A549 (cell line): ENCODE measurements around the gene ENDOG. TPM values are rescaled to one million over a fixed set of nuclear protein-coding genes. Genes with fewer than 3 reads are reported as not detected.

ENCODE experiments used
- ATAC-seq, 2 experiments: fragments of 200-7000 bp in 1 of 2; fragments of >200 bp in 1 of 2; cut with Nextera tagmentation in 1 of 2; cut with Tn5 transposase in 1 of 2; 3 replicates each; pipeline versions ENCODE4 v1.8.0 to v1.9.1; 2018 to 2020; ENCODE audit warnings: mild to moderate bottlenecking in 1 of 2, moderate library complexity in 1 of 2
- CTCF ChIA-PET: fragments of 300-600 bp; sonication (Branson Sonifier 250); formaldehyde crosslinking; extraction: SDS; loops from one replicate; lab custom pipeline; 2021; ENCODE audit warnings: antibody characterized with exemption, inconsistent platforms; lab: Yijun Ruan, JAX
- POLR2A ChIA-PET: fragments of 350-600 bp; formaldehyde crosslinking; extraction: SDS; loops from one replicate; lab custom pipeline; 2021; ENCODE audit warnings: antibody characterized with exemption, inconsistent platforms; lab: Yijun Ruan, JAX
- DNase-seq, 2 experiments: peaks; one replicate each; pipeline versions ENCODE4 v3.0.0 to v3.0.0-alpha.2; 2011 to 2016; ENCODE audit warnings: low read depth in 1 of 2, low spot score in 1 of 2
- FAIRE-seq: peaks from 2 replicates; lab custom pipeline; 2011; peaks lifted over from hg19 to GRCh38; lab: Jason Lieb, UNC
- H3K27ac ChIP-seq, 2 experiments: fragments of >200 bp; sonication (Bioruptor Twin); formaldehyde crosslinking; 3 replicates each; pipeline ENCODE4 v1.5.1; 2016 to 2017
- H3K4me1 ChIP-seq: fragments of >200 bp; sonication (Bioruptor Twin); formaldehyde crosslinking; 3 replicates; pipeline ENCODE4 v1.6.1; 2016
- H3K4me2 ChIP-seq: fragments of >200 bp; sonication (Bioruptor Twin); formaldehyde crosslinking; 3 replicates; pipeline ENCODE4 v1.6.1; 2016
- H3K4me3 ChIP-seq: fragments of >200 bp; sonication (Bioruptor Twin); formaldehyde crosslinking; 3 replicates; pipeline ENCODE4 v1.5.1; 2016
- H3K9me3 ChIP-seq: fragments of >200 bp; sonication (Bioruptor Twin); formaldehyde crosslinking; 3 replicates; pipeline ENCODE4 v1.6.1; 2016
- BHLHE40 ChIP-seq: IDR thresholded peaks from 2 replicates; pipeline ENCODE4 v1.6.1; 2012; ENCODE audit warnings: low read depth, low read length, inconsistent platforms
- CEBPB ChIP-seq, 2 experiments: fragments of >200 bp in 1 of 2; sonication (Bioruptor Twin) in 1 of 2; formaldehyde crosslinking in 1 of 2; IDR thresholded peaks; 2 replicates each; pipeline ENCODE4 v1.6.1; 2012 to 2016
- CHD4 ChIP-seq: fragments of 200-600 bp; sonication (generic); IDR thresholded peaks from 2 replicates; pipeline ENCODE4 v1.6.1; 2016; ENCODE audit warnings: antibody characterized with exemption, mild to moderate bottlenecking, borderline replicate concordance
- EHMT2 ChIP-seq: fragments of 200-600 bp; sonication (generic); IDR thresholded peaks from 2 replicates; pipeline ENCODE4 v1.6.1; 2016; ENCODE audit warnings: antibody characterized with exemption, low read depth, mild to moderate bottlenecking, moderate library complexity
- EP300 ChIP-seq, 2 experiments: fragments of >200 bp; sonication (Bioruptor Twin); formaldehyde crosslinking; IDR thresholded peaks; 2 replicates in 1 of 2; 3 replicates in 1 of 2; pipeline ENCODE4 v1.6.1; 2016 to 2017
- FOSB ChIP-seq: fragments of 250-450 bp; sonication (Bioruptor Pico); IDR thresholded peaks from 2 replicates; pipeline ENCODE4 v1.5.0; 2020; ENCODE audit warnings: mild to moderate bottlenecking, moderate library complexity
- FOSL2 ChIP-seq, 2 experiments: fragments of 450-650 bp in 1 of 2; fragments of >200 bp in 1 of 2; sonication (Bioruptor Twin) in 1 of 2; formaldehyde crosslinking; IDR thresholded peaks; 2 replicates each; pipeline versions ENCODE4 v1.5.0 to v1.6.1; 2016 to 2020; ENCODE audit warnings: mild to moderate bottlenecking in 1 of 2, moderate library complexity in 1 of 2
- HDAC2 ChIP-seq: fragments of 200-600 bp; sonication (generic); IDR thresholded peaks from 2 replicates; pipeline ENCODE4 v1.6.1; 2016
- HEYL ChIP-seq: fragments of 250-450 bp; sonication (Bioruptor Pico); IDR thresholded peaks from 2 replicates; pipeline ENCODE4 v1.8.0; 2021; ENCODE audit warnings: mild to moderate bottlenecking, moderate library complexity
- HOXA7 ChIP-seq: fragments of 250-450 bp; sonication (Bioruptor Pico); IDR thresholded peaks from 2 replicates; pipeline ENCODE4 v1.5.0; 2020; ENCODE audit warnings: mild to moderate bottlenecking, moderate library complexity
- MYC ChIP-seq: IDR thresholded peaks from 2 replicates; pipeline ENCODE4 v1.6.1; 2012; ENCODE audit warnings: mild to moderate bottlenecking, inconsistent platforms, low read length, improper control_type of control experiment, borderline replicate concordance
- NFE2L2 ChIP-seq: fragments of 150-350 bp; conservative IDR thresholded peaks from 2 replicates; pipeline ENCODE4 v1.6.1; 2014; ENCODE audit warnings: low read length
- NPAS2 ChIP-seq: fragments of 250-450 bp; sonication (Bioruptor Pico); IDR thresholded peaks from 2 replicates; pipeline ENCODE4 v1.8.0; 2022; ENCODE audit warnings: mild to moderate bottlenecking, moderate library complexity, borderline replicate concordance
- NR3C1 ChIP-seq: fragments of >200 bp; sonication (Bioruptor Twin); formaldehyde crosslinking; IDR thresholded peaks from 3 replicates; pipeline ENCODE4 v1.6.1; 2017
- PHF8 ChIP-seq: fragments of 200-600 bp; sonication (generic); IDR thresholded peaks from 2 replicates; pipeline ENCODE4 v1.6.1; 2016; ENCODE audit warnings: low read depth, mild to moderate bottlenecking, antibody characterized with exemption, moderate library complexity, borderline replicate concordance
- RARB ChIP-seq: fragments of 250-450 bp; sonication (Bioruptor Pico); IDR thresholded peaks from 2 replicates; pipeline ENCODE4 v1.8.0; 2021; ENCODE audit warnings: mild to moderate bottlenecking, moderate library complexity
- SREBF2 ChIP-seq: fragments of 450-650 bp; IDR thresholded peaks from 2 replicates; pipeline ENCODE4 v1.6.1; 2014; ENCODE audit warnings: mild to moderate bottlenecking, moderate library complexity
- ZC3H11A ChIP-seq: fragments of 450-650 bp; IDR thresholded peaks from 2 replicates; pipeline ENCODE4 v1.6.1; 2014; ENCODE audit warnings: antibody characterized with exemption, mild to moderate bottlenecking
- ZFP36 ChIP-seq: fragments of 450-650 bp; IDR thresholded peaks from 2 replicates; pipeline ENCODE4 v1.6.1; 2014; ENCODE audit warnings: borderline replicate concordance; ENCODE audit not compliant: partially characterized antibody
- ZNF302 ChIP-seq: fragments of 250-450 bp; sonication (Bioruptor Pico); IDR thresholded peaks from 2 replicates; pipeline ENCODE4 v1.9.0; 2021; ENCODE audit warnings: inconsistent platforms, mild to moderate bottlenecking, moderate library complexity
- ZSCAN20 ChIP-seq: fragments of 250-450 bp; sonication (Bioruptor Pico); IDR thresholded peaks from 2 replicates; pipeline ENCODE4 v1.8.0; 2022; ENCODE audit warnings: mild to moderate bottlenecking, moderate library complexity
- WGBS: methylation state at CpG from one replicate; pipeline ENCODE4 v1.1.6; 2017; ENCODE audit errors: missing lambda C conversion rate; 5-methylcytosine and 5-hydroxymethylcytosine counted together
- polyA plus RNA-seq, 4 experiments: library from polyadenylated mRNA; depleted of rRNA in 3 of 4; stranded (reverse); fragments of >200 nt; fragmentation: RNase III in 1 of 4; extraction: RNeasy Plus Mini Kit Qiagen cat#74134 plus additional on column Dnase treatment in 1 of 4; gene quantifications; 2 replicates in 3 of 4; 3 replicates in 1 of 4; pipeline ENCODE4 v1.2.3, GENCODE V29; 2011 to 2017
- TF ChIP-seq, protein P1 (sequence below): IDR thresholded peaks from 2 replicates; pipeline ENCODE4 v1.6.1; 2012; ENCODE audit warnings: low read depth, borderline replicate concordance
- TF ChIP-seq, protein P2 (sequence below): fragments of 250-450 bp; sonication (Bioruptor Pico); IDR thresholded peaks from 2 replicates; pipeline ENCODE4 v1.5.0; 2020; ENCODE audit warnings: low read depth, mild to moderate bottlenecking, moderate library complexity
- TF ChIP-seq, protein P3 (sequence below): fragments of 450-650 bp; IDR thresholded peaks from 2 replicates; pipeline ENCODE4 v1.6.1; 2014; ENCODE audit warnings: antibody characterized with exemption
- TF ChIP-seq, protein P4 (sequence below): fragments of >200 bp; sonication (Bioruptor Twin); formaldehyde crosslinking; IDR thresholded peaks from 3 replicates; pipeline ENCODE4 v1.5.1; 2016
- TF ChIP-seq, protein P5 (sequence below): fragments of 150-350 bp; IDR thresholded peaks from 2 replicates; pipeline ENCODE4 v1.6.1; 2014; ENCODE audit warnings: low read depth, mild to moderate bottlenecking, low read length
- TF ChIP-seq, protein P6 (sequence below): IDR thresholded peaks from 2 replicates; pipeline ENCODE4 v1.6.1; 2012
- TF ChIP-seq, protein P7 (sequence below): fragments of >200 bp; sonication (Bioruptor Twin); formaldehyde crosslinking; IDR thresholded peaks from 3 replicates; pipeline ENCODE4 v1.6.1; 2016

The ENDOG gene
- polyA plus RNA-seq, 2 of the 4 experiments (the other 2 are of a cell fraction), result 12.8 to 18.6 TPM

DNA sequence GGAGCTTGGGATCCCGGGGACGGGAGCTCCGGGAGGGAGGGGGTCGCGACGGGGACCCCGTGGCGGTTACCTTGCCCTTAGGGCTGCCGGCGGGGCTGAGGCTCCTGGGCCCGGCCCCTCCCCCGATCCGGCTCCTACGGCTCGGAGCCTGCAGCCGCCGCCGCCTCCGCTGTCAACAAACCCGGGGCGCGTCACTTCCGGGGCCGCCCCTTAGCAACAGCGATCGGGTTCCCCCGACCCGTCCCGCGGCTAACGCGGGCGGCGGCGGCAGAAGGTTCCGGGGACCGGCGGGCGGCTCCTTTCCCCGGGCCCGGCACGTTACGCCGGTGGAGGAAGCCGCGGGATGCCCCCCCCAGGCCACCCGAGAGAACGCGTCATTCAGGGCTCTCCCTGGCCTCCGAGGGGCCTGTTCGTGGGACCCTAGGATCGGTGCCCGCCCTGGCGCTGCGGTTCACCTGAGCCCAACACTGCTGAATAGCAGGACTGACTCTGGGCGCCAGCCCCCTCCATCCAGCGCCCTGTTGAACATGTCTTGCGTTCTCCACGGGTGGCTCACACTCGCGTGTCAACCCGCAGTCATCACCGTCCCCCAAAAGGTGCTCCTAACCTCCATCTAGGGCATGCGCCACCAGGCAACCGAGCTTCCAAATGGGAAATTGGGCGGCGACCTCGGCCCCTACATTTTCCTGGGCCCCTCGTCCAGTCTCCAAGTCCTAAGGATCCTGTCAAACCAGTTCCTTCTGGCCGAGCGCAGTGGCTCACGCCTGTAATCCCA lies 46.4 kb upstream of the ENDOG start, which contains the start of gene ZER1:
Gene ZER1, minus strand, starts transcription at position 183 of the 775 bp plus-strand sequence. CDS start 16,362 bp downstream, outside the sequence.
- no peak for FAIRE-seq
- ATAC-seq, result peak; percentile 96 to 98
- CTCF ChIA-PET, result interaction anchor here (0.6 to 2.4 kb wide), 6 partner anchors 10 to 70 kb away, joined by 3 to 6 read pairs (median 5); partner anchors contain the start of genes ENDOG and PKN3
- Histone ChIP-seq H3K4me2 (peak within 1 kb of the TSS; percentile 85), H3K27ac (peak within 1 kb of the TSS; percentile 87 to 96), H3K4me3 (peak within 1 kb of the TSS; percentile 76), H3K9me3 (peaks cover 11% of the 10 kb centered on the region), H3K4me1 (peaks cover 5% of the 10 kb centered on the region; the same call in 1 of the 3 replicates)
- peak; percentile 89 to 97 for DNase-seq
- WGBS, result 3% methylated on average over 26 of the region's 72 CpGs
- POLR2A ChIA-PET, result interaction anchor here (0.7 to 1.5 kb wide), 4 partner anchors 9 to 46 kb away, joined by 3 to 4 read pairs (median 3); partner anchors contain the start of gene ENDOG
- no peak for TF ChIP-seq HOXA7 (CRISPR knock-in tag)
- TF ChIP-seq HEYL, result no peak
- TF ChIP-seq, protein P1, sequence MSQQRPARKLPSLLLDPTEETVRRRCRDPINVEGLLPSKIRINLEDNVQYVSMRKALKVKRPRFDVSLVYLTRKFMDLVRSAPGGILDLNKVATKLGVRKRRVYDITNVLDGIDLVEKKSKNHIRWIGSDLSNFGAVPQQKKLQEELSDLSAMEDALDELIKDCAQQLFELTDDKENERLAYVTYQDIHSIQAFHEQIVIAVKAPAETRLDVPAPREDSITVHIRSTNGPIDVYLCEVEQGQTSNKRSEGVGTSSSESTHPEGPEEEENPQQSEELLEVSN, result peak; percentile 50; the same call in 1 of the 2 replicates
- TF ChIP-seq HDAC2, result no peak
- peak; percentile 50; the same call in 1 of the 2 replicates for TF ChIP-seq PHF8
- TF ChIP-seq ZNF302 (CRISPR knock-in tag), result no peak
- TF ChIP-seq ZC3H11A, result peak; percentile 21; the same call in 1 of the 2 replicates
- TF ChIP-seq, protein P2, sequence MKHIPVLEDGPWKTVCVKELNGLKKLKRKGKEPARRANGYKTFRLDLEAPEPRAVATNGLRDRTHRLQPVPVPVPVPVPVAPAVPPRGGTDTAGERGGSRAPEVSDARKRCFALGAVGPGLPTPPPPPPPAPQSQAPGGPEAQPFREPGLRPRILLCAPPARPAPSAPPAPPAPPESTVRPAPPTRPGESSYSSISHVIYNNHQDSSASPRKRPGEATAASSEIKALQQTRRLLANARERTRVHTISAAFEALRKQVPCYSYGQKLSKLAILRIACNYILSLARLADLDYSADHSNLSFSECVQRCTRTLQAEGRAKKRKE, result no peak
- no peak for TF ChIP-seq CHD4
- TF ChIP-seq RARB (CRISPR knock-in tag), result no peak
- TF ChIP-seq, protein P3, sequence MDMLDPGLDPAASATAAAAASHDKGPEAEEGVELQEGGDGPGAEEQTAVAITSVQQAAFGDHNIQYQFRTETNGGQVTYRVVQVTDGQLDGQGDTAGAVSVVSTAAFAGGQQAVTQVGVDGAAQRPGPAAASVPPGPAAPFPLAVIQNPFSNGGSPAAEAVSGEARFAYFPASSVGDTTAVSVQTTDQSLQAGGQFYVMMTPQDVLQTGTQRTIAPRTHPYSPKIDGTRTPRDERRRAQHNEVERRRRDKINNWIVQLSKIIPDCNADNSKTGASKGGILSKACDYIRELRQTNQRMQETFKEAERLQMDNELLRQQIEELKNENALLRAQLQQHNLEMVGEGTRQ, result no peak
- TF ChIP-seq NFE2L2, result no peak
- TF ChIP-seq, protein P4, sequence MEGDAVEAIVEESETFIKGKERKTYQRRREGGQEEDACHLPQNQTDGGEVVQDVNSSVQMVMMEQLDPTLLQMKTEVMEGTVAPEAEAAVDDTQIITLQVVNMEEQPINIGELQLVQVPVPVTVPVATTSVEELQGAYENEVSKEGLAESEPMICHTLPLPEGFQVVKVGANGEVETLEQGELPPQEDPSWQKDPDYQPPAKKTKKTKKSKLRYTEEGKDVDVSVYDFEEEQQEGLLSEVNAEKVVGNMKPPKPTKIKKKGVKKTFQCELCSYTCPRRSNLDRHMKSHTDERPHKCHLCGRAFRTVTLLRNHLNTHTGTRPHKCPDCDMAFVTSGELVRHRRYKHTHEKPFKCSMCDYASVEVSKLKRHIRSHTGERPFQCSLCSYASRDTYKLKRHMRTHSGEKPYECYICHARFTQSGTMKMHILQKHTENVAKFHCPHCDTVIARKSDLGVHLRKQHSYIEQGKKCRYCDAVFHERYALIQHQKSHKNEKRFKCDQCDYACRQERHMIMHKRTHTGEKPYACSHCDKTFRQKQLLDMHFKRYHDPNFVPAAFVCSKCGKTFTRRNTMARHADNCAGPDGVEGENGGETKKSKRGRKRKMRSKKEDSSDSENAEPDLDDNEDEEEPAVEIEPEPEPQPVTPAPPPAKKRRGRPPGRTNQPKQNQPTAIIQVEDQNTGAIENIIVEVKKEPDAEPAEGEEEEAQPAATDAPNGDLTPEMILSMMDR, result no peak
- TF ChIP-seq ZFP36, result no peak
- no peak for TF ChIP-seq NPAS2 (CRISPR knock-in tag)
- TF ChIP-seq EHMT2, result no peak
- peak; percentile 62; the same call in 1 of the 2 replicates for TF ChIP-seq MYC
- TF ChIP-seq ZSCAN20 (CRISPR knock-in tag), result no peak
- TF ChIP-seq, protein P5, sequence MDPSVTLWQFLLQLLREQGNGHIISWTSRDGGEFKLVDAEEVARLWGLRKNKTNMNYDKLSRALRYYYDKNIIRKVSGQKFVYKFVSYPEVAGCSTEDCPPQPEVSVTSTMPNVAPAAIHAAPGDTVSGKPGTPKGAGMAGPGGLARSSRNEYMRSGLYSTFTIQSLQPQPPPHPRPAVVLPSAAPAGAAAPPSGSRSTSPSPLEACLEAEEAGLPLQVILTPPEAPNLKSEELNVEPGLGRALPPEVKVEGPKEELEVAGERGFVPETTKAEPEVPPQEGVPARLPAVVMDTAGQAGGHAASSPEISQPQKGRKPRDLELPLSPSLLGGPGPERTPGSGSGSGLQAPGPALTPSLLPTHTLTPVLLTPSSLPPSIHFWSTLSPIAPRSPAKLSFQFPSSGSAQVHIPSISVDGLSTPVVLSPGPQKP, result no peak
- TF ChIP-seq SREBF2, result no peak
- TF ChIP-seq, protein P6, sequence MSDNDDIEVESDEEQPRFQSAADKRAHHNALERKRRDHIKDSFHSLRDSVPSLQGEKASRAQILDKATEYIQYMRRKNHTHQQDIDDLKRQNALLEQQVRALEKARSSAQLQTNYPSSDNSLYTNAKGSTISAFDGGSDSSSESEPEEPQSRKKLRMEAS, result peak; percentile 84
- no peak for TF ChIP-seq EP300 (IDR thresholded peaks at IDR 0.05)
- no peak for TF ChIP-seq NR3C1
- TF ChIP-seq FOSB (CRISPR knock-in tag), result no peak
- no peak for TF ChIP-seq CEBPB (IDR thresholded peaks at IDR 0.05)
- TF ChIP-seq FOSL2 (IDR thresholded peaks at IDR 0.05), result no peak
- peak; percentile 65 for TF ChIP-seq FOSL2 (CRISPR knock-in tag; IDR thresholded peaks at IDR 0.05)
- TF ChIP-seq, protein P7, sequence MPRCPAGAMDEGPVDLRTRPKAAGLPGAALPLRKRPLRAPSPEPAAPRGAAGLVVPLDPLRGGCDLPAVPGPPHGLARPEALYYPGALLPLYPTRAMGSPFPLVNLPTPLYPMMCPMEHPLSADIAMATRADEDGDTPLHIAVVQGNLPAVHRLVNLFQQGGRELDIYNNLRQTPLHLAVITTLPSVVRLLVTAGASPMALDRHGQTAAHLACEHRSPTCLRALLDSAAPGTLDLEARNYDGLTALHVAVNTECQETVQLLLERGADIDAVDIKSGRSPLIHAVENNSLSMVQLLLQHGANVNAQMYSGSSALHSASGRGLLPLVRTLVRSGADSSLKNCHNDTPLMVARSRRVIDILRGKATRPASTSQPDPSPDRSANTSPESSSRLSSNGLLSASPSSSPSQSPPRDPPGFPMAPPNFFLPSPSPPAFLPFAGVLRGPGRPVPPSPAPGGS, result peak; percentile 58; the same call in 1 of the 3 replicates
- TF ChIP-seq BHLHE40, result peak; percentile 48; the same call in 1 of the 2 replicates
